GM12878 (cell line): ENCODE results near the gene L1TD1. TPM values are rescaled to one million over a fixed set of nuclear protein-coding genes. Genes with fewer than 3 reads are reported as not detected.

Experiments
- ATAC-seq: fragments of 200-7000 bp; cut with Tn5 transposase; 3 replicates; pipeline ENCODE4 v1.9.1; 2020; ENCODE audit warnings: mild to moderate bottlenecking, moderate library complexity
- BruUV-seq: library from RNA; stranded (reverse); fragments of 400-500 nt; replicated peaks from 2 replicates; lab custom pipeline; 2021; lab: Mats Ljungman, UMichigan
- CTCF ChIA-PET: fragments of 300-600 bp; sonication (Branson Sonifier 250); formaldehyde crosslinking; extraction: SDS; loops from one replicate; lab custom pipeline; 2021; ENCODE audit warnings: inconsistent platforms; lab: Yijun Ruan, JAX
- POLR2A ChIA-PET: fragments of 350-600 bp; formaldehyde crosslinking; extraction: SDS; loops from one replicate; lab custom pipeline; 2021; ENCODE audit warnings: inconsistent platforms; lab: Charles Lee
- RAD21 ChIA-PET: fragments of 300-600 bp; sonication (Branson Sonifier 250); formaldehyde crosslinking; loops from one replicate; lab custom pipeline; 2023; ENCODE audit warnings: antibody characterized with exemption; ENCODE audit not compliant: unreplicated experiment; lab: Charles Lee
- SMC1A ChIA-PET: fragments of 300-600 bp; sonication (Branson Sonifier 250); formaldehyde crosslinking; loops from one replicate; lab custom pipeline; 2023; ENCODE audit not compliant: unreplicated experiment, uncharacterized antibody; lab: Charles Lee
- DNase-seq: peaks from one replicate; pipeline ENCODE4 v3.0.0-alpha.2; 2011; ENCODE audit warnings: low read depth, low spot score
- FAIRE-seq: peaks from 3 replicates; lab custom pipeline; 2011; peaks lifted over from hg19 to GRCh38; lab: Jason Lieb, UNC
- H2AFZ ChIP-seq: 2 replicates; pipeline ENCODE4 v1.6.0; 2011; ENCODE audit warnings: low read depth, low read length, control low read depth; ENCODE audit not compliant: control insufficient read depth
- H3K27ac ChIP-seq: 2 replicates; pipeline ENCODE4 v1.5.1; 2011; ENCODE audit warnings: control low read depth; ENCODE audit not compliant: control insufficient read depth, insufficient read depth
- H3K27me3 ChIP-seq, 2 experiments: replicated peaks in 1 of 2; 2 replicates each; pipeline versions ENCODE4 v1.6.0 to v1.6.1; 2011; ENCODE audit warnings: low read length in 1 of 2; ENCODE audit not compliant: control insufficient read depth in 2 of 2, insufficient read depth in 2 of 2
- H3K36me3 ChIP-seq, 2 experiments: 2 replicates each; pipeline ENCODE4 v1.5.1; 2011; ENCODE audit warnings: low read length in 1 of 2; ENCODE audit not compliant: control insufficient read depth in 2 of 2, insufficient read depth in 2 of 2
- H3K4me1 ChIP-seq: 2 replicates; pipeline ENCODE4 v1.6.1; 2011; ENCODE audit warnings: mild to moderate bottlenecking, low read length, moderate library complexity, mixed read lengths; ENCODE audit not compliant: control insufficient read depth, insufficient read depth
- H3K4me2 ChIP-seq: 2 replicates; pipeline ENCODE4 v1.6.0; 2011; ENCODE audit warnings: control low read depth; ENCODE audit not compliant: control insufficient read depth, insufficient read depth
- H3K4me3 ChIP-seq: fragments of 200-600 bp; sonication (generic); 2 replicates; pipeline ENCODE4 v1.5.1; 2016
- H3K79me2 ChIP-seq: 2 replicates; pipeline ENCODE4 v1.6.0; 2011; ENCODE audit warnings: low read length; ENCODE audit not compliant: control insufficient read depth, insufficient read depth
- H3K9ac ChIP-seq: 2 replicates; pipeline ENCODE4 v1.8.0; 2011; ENCODE audit warnings: low read length, control low read depth, mixed read lengths; ENCODE audit not compliant: control insufficient read depth, insufficient read depth
- H3K9me3 ChIP-seq: replicated peaks from 3 replicates; pipeline ENCODE4 v1.5.1; 2011; ENCODE audit warnings: mild to moderate bottlenecking, low read length; ENCODE audit not compliant: control insufficient read depth, insufficient read depth
- H4K20me1 ChIP-seq: 2 replicates; pipeline ENCODE4 v1.6.0; 2011; ENCODE audit not compliant: control insufficient read depth, insufficient read depth
- FOXM1 ChIP-seq: IDR thresholded peaks from 2 replicates; pipeline ENCODE4 v1.6.1; 2012; ENCODE audit warnings: low read depth, mild to moderate bottlenecking, inconsistent platforms, low read length, moderate library complexity
- HDGF ChIP-seq: fragments of 450-650 bp; IDR thresholded peaks from 2 replicates; pipeline ENCODE4 v1.6.1; 2016; ENCODE audit warnings: antibody characterized with exemption
- IRF3 ChIP-seq: fragments of 450-650 bp; IDR thresholded peaks from 2 replicates; pipeline ENCODE4 v1.6.1; 2014; ENCODE audit warnings: mild to moderate bottlenecking
- MXI1 ChIP-seq: fragments of 150-350 bp; IDR thresholded peaks from 2 replicates; pipeline ENCODE4 v1.6.1; 2011; ENCODE audit warnings: low read depth, mild to moderate bottlenecking, inconsistent platforms, low read length, improper control_type of control experiment
- MYB ChIP-seq: fragments of 150-350 bp; IDR thresholded peaks from 2 replicates; pipeline ENCODE4 v1.6.1; 2014; ENCODE audit warnings: mild to moderate bottlenecking, low read depth, low read length, borderline replicate concordance
- NR2C2 ChIP-seq: IDR thresholded peaks from 2 replicates; pipeline ENCODE4 v1.6.1; 2011; ENCODE audit warnings: borderline replicate concordance, low read depth; ENCODE audit not compliant: control insufficient read depth, insufficient read length
- POLR2AphosphoS2 ChIP-seq: IDR thresholded peaks from 2 replicates; pipeline ENCODE4 v1.6.1; 2011; ENCODE audit warnings: low read depth, mild to moderate bottlenecking, low read length, improper control_type of control experiment, moderate library complexity
- POLR2AphosphoS5 ChIP-seq: IDR thresholded peaks from 2 replicates; pipeline ENCODE4 v1.6.1; 2011; ENCODE audit warnings: mild to moderate bottlenecking, low read length, inconsistent platforms
- RAD51 ChIP-seq: fragments of 450-650 bp; IDR thresholded peaks from 2 replicates; pipeline ENCODE4 v1.6.1; 2016; ENCODE audit warnings: moderate library complexity, mild to moderate bottlenecking, inconsistent platforms
- SMAD1 ChIP-seq: fragments of 450-650 bp; IDR thresholded peaks from 2 replicates; pipeline ENCODE4 v1.6.1; 2018; ENCODE audit warnings: mild to moderate bottlenecking, low read depth; ENCODE audit not compliant: partially characterized antibody
- SMAD5 ChIP-seq: IDR thresholded peaks from 2 replicates; pipeline ENCODE4 v1.6.1; 2016; ENCODE audit warnings: antibody characterized with exemption, low read depth
- STAT3 ChIP-seq: IDR thresholded peaks from 2 replicates; pipeline ENCODE4 v1.6.1; 2011; ENCODE audit warnings: low read depth, low read length, improper control_type of control experiment
- SUPT20H ChIP-seq: IDR thresholded peaks from 2 replicates; pipeline ENCODE4 v1.6.1; 2011; ENCODE audit warnings: low read depth, mild to moderate bottlenecking, low read length, moderate library complexity, borderline replicate concordance; ENCODE audit not compliant: control insufficient read depth
- TBL1XR1 ChIP-seq: IDR thresholded peaks from 2 replicates; pipeline ENCODE4 v1.6.1; 2012; ENCODE audit warnings: low read depth, low read length, improper control_type of control experiment
- ZNF217 ChIP-seq: fragments of 450-650 bp; IDR thresholded peaks from 2 replicates; pipeline ENCODE4 v1.6.1; 2017; ENCODE audit warnings: antibody characterized with exemption, mild to moderate bottlenecking
- WGBS: methylation state at CpG from one replicate; pipeline ENCODE4 v1.1.6; 2016; ENCODE audit warnings: low lambda C conversion rate; ENCODE audit not compliant: insufficient replicate concordance, insufficient coverage; ENCODE audit errors: missing lambda C conversion rate; 5-methylcytosine and 5-hydroxymethylcytosine counted together
- in situ Hi-C: fragments of 300-500 bp; cut with MboI; formaldehyde crosslinking; loops from 9 replicates; pipeline ENCODE4 v1.14.3; 2018; ENCODE audit warnings: mixed read lengths
- intact Hi-C: fragments of 100-400 bp; cut with micrococcal nuclease; formaldehyde crosslinking; loops from one replicate; pipeline ENCODE4 v1.14.2; 2022; ENCODE audit not compliant: unreplicated experiment
- polyA plus RNA-seq, 11 experiments: library from polyadenylated mRNA; depleted of rRNA in 4 of 11; unstranded in 6 of 11; stranded (reverse) in 5 of 11; fragments of >200 nt; fragmentation: Nextera tagmentation in 4 of 11; fragmentation: Illumina TruSeq in 1 of 11; extraction: Ambion mirVana in 4 of 11; extraction: Trizol in 1 of 11; gene quantifications; 1 replicate in 1 of 11; 2 replicates in 10 of 11; pipeline versions ENCODE4 v1.2.1 to v1.2.3, GENCODE V29; 2011 to 2016; ENCODE audit warnings: inconsistent platforms in 2 of 11, missing spikeins in 2 of 11, low read depth in 1 of 11
- total RNA-seq, 4 experiments: library from RNA; depleted of rRNA in 3 of 4; stranded (reverse); fragments of >200 nt in 3 of 4; fragmentation: Illumina TruSeq in 1 of 4; extraction: Trizol in 1 of 4; gene quantifications; 2 replicates each; pipeline versions ENCODE4 v1.2.1 to v1.2.3, GENCODE V29; 2013 to 2021

The L1TD1 gene
- total and polyA plus RNA-seq, 10 of the 15 experiments (the other 5 are each of a cell fraction or from before 2014, with no cell fraction given) = 0.07 to 0.31 (median 0.21) TPM; not detected in 7

- TF ChIP-seq SUPT20H (no peak), SMAD5 (no peak), FOXM1 (no peak), NR2C2 (no peak), HDGF (no peak)
These were observed 64.9 kb downstream of the L1TD1 start (continued) for GRCh38 chr1:62259551-62259950.

GRCh38 chr1:62260688-62261087 lies 66.0 kb downstream of the L1TD1 start:
- intact Hi-C loops (no loop called here), in situ Hi-C loops (no loop called here)
- ATAC-seq = no peak
- WGBS = 10% methylated on average over 3 of the region's 3 CpGs
- CTCF ChIA-PET = no interaction called here
- no peaks in the 10 kb centered on the region for H4K20me1 ChIP-seq
- H3K27ac ChIP-seq = no peak overlapping the region
- TF ChIP-seq POLR2AphosphoS2 = no peak
- no peak for TF ChIP-seq STAT3
- TF ChIP-seq ZNF217 = no peak
- TF ChIP-seq POLR2AphosphoS5 = no peak
- no peak for TF ChIP-seq IRF3
- TF ChIP-seq TBL1XR1 = no peak
- no peak for TF ChIP-seq RAD51
- TF ChIP-seq MYB = no peak
- no peak for TF ChIP-seq SMAD1
- no peak for TF ChIP-seq MXI1
- no peak for TF ChIP-seq FOXM1
- H3K9me3 ChIP-seq = no peaks in the 10 kb centered on the region
- no TSS peak for BruUV-seq
- no peaks in the 10 kb centered on the region for H3K4me1 ChIP-seq
- SMC1A ChIA-PET = no interaction called here
- no peak overlapping the region for H3K4me2 ChIP-seq
- no peak for FAIRE-seq
- H3K36me3 ChIP-seq = no peaks in the 10 kb centered on the region
- H3K79me2 ChIP-seq = no peaks in the 10 kb centered on the region
- POLR2A ChIA-PET = no interaction called here
- RAD21 ChIA-PET = no interaction called here
- no peak overlapping the region for H3K4me3 ChIP-seq
- H2AFZ ChIP-seq = no peak overlapping the region
- H3K27me3 ChIP-seq = no peaks in the 10 kb centered on the region; a peak in 2 of 4 replicates
- H3K9ac ChIP-seq = no peak overlapping the region
- DNase-seq = no peak

Other genes starting within 250 kb of the L1TD1 start
- gene KANK4, start 124.6 kb downstream of the L1TD1 start, total RNA-seq (2014; rRNA removed) = not detected in 2 replicates
- not detected in 2 replicates for gene KANK4, start 124.6 kb downstream of the L1TD1 start, total RNA-seq (2014; rRNA removed; fragmentation: Illumina TruSeq; extraction: Trizol)
- not detected in 2 replicates for gene KANK4, start 124.6 kb downstream of the L1TD1 start, total RNA-seq (2021)
- gene KANK4, start 124.6 kb downstream of the L1TD1 start, polyA plus RNA-seq (2011; rRNA removed) = not detected in 2 replicates
- gene KANK4, start 124.6 kb downstream of the L1TD1 start, polyA plus RNA-seq (2014; fragmentation: Illumina TruSeq; extraction: Trizol) = not detected in 2 replicates
- not detected for gene KANK4, start 124.6 kb downstream of the L1TD1 start, polyA plus RNA-seq (2014; fragmentation: Nextera tagmentation; extraction: Ambion mirVana)
- not detected in 2 replicates for gene KANK4, start 124.6 kb downstream of the L1TD1 start, polyA plus RNA-seq (2014; rRNA removed)
- gene KANK4, start 124.6 kb downstream of the L1TD1 start, polyA plus RNA-seq (2016; fragmentation: Nextera tagmentation; extraction: Ambion mirVana) = not detected
- 45.5 and 55.8 TPM in 2 replicates for gene USP1, start 242.2 kb downstream of the L1TD1 start, total RNA-seq (2014; rRNA removed)
- gene USP1, start 242.2 kb downstream of the L1TD1 start, total RNA-seq (2014; rRNA removed; fragmentation: Illumina TruSeq; extraction: Trizol) = 71.9 and 77.9 TPM in 2 replicates
- 49.9 and 52.5 TPM in 2 replicates for gene USP1, start 242.2 kb downstream of the L1TD1 start, total RNA-seq (2021)
- gene USP1, start 242.2 kb downstream of the L1TD1 start, polyA plus RNA-seq (2011; rRNA removed) = 25.6 and 48.2 TPM in 2 replicates
- 66.0 and 81.2 TPM in 2 replicates for gene USP1, start 242.2 kb downstream of the L1TD1 start, polyA plus RNA-seq (2014; fragmentation: Illumina TruSeq; extraction: Trizol)
- 10 to 100 TPM; 28.0 to 35.9 TPM for gene USP1, start 242.2 kb downstream of the L1TD1 start, polyA plus RNA-seq (2014; fragmentation: Nextera tagmentation; extraction: Ambion mirVana)
- 23.6 and 27.9 TPM in 2 replicates for gene USP1, start 242.2 kb downstream of the L1TD1 start, polyA plus RNA-seq (2014; rRNA removed)
- 10 to 100 TPM; 50.7 to 58.1 TPM for gene USP1, start 242.2 kb downstream of the L1TD1 start, polyA plus RNA-seq (2016; fragmentation: Nextera tagmentation; extraction: Ambion mirVana)